Iris pigment epithelial cell (primary cell): Measurements from ENCODE around the gene MICALL1.

Experiments used
- DNase-seq: peaks from one replicate; pipeline ENCODE4 v3.0.0-alpha.2; 2011; ENCODE audit warnings: low read depth

Gene MICALL1

GRCh38 chr22:37905534-37906363 is at the start of gene MICALL1:
Gene MICALL1, plus strand, starts transcription at chr22:37906297. Its CDS starts 126 bp downstream, at chr22:37906423.
- peak; percentile 75 for DNase-seq

- DNase-seq: no peak
These were observed 45.2 kb upstream of the MICALL1 start for GRCh38 chr22:37860796-37861421.

- no peak for DNase-seq
These were observed 43.3 kb upstream of the MICALL1 start for GRCh38 chr22:37862570-37863325.

GRCh38 chr22:37865510-37865909 is 40.6 kb upstream of the MICALL1 start:
- DNase-seq: no peak

DNA sequence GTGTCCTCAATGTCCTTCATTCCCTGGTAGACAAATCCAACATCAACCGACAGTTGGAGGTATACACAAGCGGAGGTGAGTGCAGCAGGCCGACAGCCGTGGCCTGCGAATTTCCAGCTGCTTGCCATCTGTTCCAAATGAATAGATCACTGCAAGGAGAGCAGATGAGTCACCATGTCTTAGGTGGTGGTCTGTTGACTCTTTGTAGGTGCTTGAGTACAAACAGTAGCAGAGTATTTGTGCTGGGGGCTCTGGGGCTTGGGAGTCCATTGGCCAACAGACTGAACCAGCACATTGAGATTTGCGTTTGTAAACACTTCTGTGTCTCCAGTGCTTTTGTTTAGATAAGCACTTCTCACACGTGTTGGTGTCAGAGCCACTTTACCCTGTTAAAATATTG is 35.8 kb upstream of the MICALL1 start:
- DNase-seq: peak; percentile 39

DNA sequence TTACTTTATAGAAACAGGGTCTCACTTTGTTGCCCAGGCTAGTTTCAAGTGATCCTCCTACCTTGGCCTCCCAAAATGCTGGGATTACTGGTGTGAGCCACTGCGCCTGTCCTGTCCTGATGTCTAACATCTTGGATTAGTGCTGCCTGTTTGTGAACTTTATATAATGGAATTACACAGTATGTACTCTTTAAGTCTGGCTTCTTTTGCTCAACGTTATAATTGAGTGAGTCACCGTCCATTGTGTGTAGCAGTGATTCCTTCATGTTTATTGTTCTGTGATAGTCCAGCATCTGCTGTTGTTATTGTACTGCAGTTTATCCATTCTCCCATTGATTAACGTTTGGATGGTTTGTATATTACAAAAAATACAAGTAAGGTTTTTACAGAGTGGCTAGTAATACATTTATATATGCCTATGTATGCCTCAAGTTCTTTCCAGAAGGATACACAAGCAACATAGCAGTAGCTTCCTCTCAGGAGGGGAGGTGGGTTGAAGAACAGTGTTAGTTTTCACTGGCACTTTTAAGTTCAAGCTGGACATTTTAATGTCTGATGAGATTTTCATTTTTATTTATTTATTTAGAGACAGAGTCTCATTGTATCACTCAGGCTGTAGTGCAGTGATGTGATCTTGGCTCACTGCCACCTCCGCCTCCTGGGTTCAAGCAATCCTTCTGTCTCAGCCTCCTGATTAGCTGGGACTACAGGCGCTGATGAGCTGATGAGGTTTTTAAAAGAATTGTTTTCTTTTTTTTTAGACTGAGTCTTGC is 25.2 kb upstream of the MICALL1 start:
- peak; percentile 83 for DNase-seq

DNA sequence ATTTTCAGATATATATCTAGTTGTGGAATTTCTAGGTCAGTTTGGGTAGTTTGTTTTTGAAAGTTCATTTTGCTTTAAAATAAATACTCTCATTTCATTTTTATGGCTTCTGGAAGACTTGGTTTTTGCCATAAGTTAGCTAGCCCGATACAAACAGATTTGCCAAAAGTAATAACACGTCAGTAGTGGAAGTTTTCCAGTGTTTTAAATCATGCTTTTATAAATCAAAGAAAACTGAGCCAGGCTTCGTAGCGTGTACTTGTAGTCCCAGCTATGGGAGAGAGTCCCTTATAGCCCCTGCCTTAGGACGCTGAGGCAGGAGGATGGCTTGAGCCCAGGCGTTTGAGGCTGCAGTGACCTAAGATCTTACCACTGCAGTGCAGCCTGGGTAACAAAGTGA is 21.7 kb upstream of the MICALL1 start:
- no peak for DNase-seq

GRCh38 chr22:37887584-37888378 is 18.3 kb upstream of the MICALL1 start:
- peak; percentile 63 for DNase-seq

GRCh38 chr22:37891926-37892325 is 14.2 kb upstream of the MICALL1 start:
- no peak for DNase-seq

GRCh38 chr22:37892566-37893335 is 13.3 kb upstream of the MICALL1 start:
- no peak for DNase-seq

GRCh38 chr22:37893583-37893983 is 12.5 kb upstream of the MICALL1 start:
- DNase-seq: no peak

- DNase-seq: no peak
These were observed 11.0 kb upstream of the MICALL1 start for GRCh38 chr22:37894939-37895670.

DNA sequence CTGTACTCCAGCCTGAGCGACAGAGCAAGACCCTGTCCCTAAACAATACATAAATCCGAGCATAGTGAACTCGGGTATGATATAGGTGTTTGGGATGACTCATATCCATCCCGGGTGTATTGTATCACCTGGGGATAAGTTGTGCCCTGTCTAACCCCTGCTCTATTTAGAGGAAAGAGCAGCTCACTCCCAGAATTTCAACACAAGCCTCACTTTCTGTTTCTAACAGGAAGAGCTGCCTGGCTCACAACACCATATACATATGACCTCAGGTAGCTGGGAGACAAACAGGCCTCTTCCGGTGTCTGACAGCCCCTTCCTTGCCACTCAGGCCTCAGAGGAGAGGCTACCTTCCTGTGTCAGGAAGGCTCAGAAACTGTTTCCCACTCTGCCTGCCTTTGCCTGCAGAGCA is 9.9 kb upstream of the MICALL1 start:
- peak; percentile 74 for DNase-seq

DNA sequence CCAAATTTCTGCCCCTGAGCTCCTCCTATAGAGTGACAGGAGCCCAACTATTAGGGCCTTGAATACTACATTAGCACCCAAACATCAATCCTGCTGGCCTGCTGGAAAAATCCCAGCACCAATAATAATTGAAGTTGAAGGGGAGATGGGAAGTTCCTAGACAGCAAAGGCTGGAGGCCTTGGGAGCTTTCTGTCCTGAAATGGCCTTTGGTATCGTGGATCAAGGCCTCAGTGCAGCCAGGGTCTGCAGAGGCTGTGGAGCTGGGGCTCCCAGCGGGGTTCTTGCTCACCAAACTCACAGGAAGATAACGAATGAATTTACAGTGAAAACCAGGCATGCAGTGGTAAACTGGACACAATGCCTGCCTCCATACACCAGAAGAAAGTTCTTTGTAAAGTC is 9.2 kb upstream of the MICALL1 start:
- no peak for DNase-seq

DNA sequence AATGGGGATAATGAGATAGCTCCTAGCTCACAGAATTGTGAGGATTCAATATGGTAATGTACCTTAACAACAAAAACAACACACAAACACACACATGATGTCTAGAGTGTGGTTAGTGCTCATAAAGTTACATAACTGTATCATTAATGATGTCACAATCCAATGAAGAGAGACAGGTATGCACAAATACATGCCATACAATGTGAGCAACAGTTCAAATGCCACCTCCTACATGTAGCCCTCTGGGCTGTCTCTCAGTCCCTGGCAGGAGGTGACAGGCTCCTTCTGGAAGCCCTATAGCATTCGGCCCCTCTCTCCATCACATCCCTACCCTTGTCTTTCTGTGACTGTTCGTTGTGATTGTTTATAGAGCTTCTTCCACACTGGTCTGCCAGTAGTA is 8.3 kb upstream of the MICALL1 start:
- no peak for DNase-seq

DNA sequence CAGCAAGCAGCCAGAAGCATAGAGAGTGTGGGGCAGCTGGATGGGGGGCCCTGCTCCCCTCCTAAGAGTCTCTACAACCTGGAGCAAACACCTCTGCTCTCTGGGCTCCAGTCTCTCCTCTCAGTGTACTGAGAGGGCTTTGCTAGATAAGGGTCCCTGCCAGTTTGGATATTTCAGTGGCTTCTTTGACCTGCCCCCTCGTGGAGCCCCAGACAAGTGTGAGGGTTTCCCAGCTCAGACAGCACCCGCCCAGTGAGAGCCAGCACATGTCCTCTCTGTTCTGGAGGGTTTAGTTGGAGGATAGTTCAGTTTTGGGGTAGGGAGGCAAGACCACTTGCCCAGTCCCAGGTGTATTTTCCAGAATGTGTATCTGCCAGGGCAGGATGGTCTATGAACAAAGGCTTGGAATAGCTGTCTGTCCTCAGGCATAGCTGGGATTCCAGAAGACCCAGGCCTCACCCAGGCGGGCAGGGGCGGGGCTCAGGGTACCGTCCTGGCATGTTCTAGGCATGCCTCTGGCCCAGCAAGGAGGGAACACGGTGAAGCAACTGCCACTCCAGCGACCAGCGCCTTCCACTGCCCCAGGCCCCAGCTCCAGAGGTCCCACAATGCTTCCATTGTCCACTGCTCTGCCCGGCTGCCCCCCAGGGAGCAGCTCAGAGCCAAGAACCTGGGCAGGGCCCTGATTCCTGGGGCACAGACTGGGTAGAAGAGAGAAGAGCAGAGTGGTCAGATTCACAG is 7.5 kb upstream of the MICALL1 start:
- DNase-seq: no peak

- peak; percentile 98 for DNase-seq
These were observed 1.2 kb upstream of the MICALL1 start for GRCh38 chr22:37904572-37905533.
